Measurements from ENCODE around the gene ROR2.

DNA sequence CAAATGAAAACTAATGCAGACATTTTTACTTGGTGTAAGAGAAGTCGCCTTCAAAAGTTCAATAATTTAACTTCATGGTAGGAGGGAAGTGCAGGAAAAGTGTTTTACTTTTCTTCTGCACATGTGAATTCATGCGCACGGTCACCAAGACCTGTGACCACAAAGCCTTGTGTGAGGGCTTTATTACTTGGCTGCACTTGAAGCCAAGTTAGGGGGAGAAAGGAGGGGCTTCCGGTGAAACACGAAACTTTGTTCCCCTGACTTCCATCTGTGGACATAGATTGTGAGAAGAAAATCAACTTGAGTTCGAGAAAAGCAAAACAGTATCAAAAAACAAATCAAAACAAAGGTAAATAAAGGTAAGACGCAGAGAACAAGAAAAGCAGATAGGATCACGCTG lies 239.9 kb downstream of the ROR2 start:
- TF ChIP-seq, protein P1, sequence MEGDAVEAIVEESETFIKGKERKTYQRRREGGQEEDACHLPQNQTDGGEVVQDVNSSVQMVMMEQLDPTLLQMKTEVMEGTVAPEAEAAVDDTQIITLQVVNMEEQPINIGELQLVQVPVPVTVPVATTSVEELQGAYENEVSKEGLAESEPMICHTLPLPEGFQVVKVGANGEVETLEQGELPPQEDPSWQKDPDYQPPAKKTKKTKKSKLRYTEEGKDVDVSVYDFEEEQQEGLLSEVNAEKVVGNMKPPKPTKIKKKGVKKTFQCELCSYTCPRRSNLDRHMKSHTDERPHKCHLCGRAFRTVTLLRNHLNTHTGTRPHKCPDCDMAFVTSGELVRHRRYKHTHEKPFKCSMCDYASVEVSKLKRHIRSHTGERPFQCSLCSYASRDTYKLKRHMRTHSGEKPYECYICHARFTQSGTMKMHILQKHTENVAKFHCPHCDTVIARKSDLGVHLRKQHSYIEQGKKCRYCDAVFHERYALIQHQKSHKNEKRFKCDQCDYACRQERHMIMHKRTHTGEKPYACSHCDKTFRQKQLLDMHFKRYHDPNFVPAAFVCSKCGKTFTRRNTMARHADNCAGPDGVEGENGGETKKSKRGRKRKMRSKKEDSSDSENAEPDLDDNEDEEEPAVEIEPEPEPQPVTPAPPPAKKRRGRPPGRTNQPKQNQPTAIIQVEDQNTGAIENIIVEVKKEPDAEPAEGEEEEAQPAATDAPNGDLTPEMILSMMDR (IDR thresholded peaks at IDR 0.05), result no peak
- TF ChIP-seq POLR2A (IDR thresholded peaks at IDR 0.05), result no peak

Data from thyroid gland (tissue), 4 donors.